ENCODE data around the gene GOLT1A. TPM values are rescaled to one million over a fixed set of nuclear protein-coding genes. Genes with fewer than 3 reads are reported as not detected.

The GOLT1A gene
- polyA plus RNA-seq, 1 donor from 2014 or later, result not detected

DNA sequence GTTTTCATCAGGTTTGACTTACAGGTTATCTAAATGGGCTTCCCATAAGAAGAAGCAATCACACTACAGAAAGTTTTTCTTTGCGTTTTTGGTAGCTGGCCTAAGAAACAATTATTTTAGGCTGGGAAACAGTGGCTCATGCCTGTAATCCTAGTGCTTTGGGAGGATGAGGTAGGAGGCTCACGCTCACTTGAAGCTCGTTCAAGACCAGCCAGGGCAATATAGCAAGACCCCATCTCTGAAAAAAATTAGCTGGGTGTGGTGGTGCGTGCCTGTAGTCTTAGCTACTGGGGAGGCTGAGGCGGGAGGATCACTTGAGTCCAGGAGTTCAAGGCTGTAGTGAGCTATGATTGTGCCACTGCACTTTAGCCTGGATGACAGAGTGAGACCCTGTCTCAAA lies 46.1 kb downstream of the GOLT1A start:
- no peak overlapping the region for H3K4me2 ChIP-seq (ENCODE audit: low read length)
- H3K4me3 ChIP-seq (ENCODE audit: low read length), result no peak overlapping the region
- TF ChIP-seq, protein P1, sequence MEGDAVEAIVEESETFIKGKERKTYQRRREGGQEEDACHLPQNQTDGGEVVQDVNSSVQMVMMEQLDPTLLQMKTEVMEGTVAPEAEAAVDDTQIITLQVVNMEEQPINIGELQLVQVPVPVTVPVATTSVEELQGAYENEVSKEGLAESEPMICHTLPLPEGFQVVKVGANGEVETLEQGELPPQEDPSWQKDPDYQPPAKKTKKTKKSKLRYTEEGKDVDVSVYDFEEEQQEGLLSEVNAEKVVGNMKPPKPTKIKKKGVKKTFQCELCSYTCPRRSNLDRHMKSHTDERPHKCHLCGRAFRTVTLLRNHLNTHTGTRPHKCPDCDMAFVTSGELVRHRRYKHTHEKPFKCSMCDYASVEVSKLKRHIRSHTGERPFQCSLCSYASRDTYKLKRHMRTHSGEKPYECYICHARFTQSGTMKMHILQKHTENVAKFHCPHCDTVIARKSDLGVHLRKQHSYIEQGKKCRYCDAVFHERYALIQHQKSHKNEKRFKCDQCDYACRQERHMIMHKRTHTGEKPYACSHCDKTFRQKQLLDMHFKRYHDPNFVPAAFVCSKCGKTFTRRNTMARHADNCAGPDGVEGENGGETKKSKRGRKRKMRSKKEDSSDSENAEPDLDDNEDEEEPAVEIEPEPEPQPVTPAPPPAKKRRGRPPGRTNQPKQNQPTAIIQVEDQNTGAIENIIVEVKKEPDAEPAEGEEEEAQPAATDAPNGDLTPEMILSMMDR (IDR thresholded peaks at IDR 0.05; ENCODE audit: poor library complexity, severe bottlenecking), result no peak
- TF ChIP-seq MXI1 (conservative IDR thresholded peaks at IDR 0.05; ENCODE audit: poor library complexity, severe bottlenecking) (no peak), POLR2AphosphoS5 (IDR thresholded peaks at IDR 0.05) (no peak), SMC3 (conservative IDR thresholded peaks at IDR 0.05; ENCODE audit: poor library complexity) (no peak), TAF1 (IDR thresholded peaks at IDR 0.05; ENCODE audit: low read depth) (no peak), EP300 (conservative IDR thresholded peaks at IDR 0.05; ENCODE audit: poor library complexity, severe bottlenecking) (no peak), EZH2 (IDR thresholded peaks at IDR 0.05; ENCODE audit: borderline replicate concordance, insufficient read depth, low read length, poor library complexity, severe bottlenecking) (no peak)
- TF ChIP-seq, protein P2, sequence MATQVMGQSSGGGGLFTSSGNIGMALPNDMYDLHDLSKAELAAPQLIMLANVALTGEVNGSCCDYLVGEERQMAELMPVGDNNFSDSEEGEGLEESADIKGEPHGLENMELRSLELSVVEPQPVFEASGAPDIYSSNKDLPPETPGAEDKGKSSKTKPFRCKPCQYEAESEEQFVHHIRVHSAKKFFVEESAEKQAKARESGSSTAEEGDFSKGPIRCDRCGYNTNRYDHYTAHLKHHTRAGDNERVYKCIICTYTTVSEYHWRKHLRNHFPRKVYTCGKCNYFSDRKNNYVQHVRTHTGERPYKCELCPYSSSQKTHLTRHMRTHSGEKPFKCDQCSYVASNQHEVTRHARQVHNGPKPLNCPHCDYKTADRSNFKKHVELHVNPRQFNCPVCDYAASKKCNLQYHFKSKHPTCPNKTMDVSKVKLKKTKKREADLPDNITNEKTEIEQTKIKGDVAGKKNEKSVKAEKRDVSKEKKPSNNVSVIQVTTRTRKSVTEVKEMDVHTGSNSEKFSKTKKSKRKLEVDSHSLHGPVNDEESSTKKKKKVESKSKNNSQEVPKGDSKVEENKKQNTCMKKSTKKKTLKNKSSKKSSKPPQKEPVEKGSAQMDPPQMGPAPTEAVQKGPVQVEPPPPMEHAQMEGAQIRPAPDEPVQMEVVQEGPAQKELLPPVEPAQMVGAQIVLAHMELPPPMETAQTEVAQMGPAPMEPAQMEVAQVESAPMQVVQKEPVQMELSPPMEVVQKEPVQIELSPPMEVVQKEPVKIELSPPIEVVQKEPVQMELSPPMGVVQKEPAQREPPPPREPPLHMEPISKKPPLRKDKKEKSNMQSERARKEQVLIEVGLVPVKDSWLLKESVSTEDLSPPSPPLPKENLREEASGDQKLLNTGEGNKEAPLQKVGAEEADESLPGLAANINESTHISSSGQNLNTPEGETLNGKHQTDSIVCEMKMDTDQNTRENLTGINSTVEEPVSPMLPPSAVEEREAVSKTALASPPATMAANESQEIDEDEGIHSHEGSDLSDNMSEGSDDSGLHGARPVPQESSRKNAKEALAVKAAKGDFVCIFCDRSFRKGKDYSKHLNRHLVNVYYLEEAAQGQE (IDR thresholded peaks at IDR 0.05; ENCODE audit: borderline replicate concordance), result no peak
- no peak overlapping the region for H2AFZ ChIP-seq (ENCODE audit: low read depth, low read length)
- H3K27me3 ChIP-seq (ENCODE audit: insufficient read depth, low read depth, low read length), result no peaks in the 10 kb centered on the region
- H3K27ac ChIP-seq (ENCODE audit: low read length), result no peak overlapping the region
- H4K20me1 ChIP-seq (ENCODE audit: insufficient read depth), result no peaks in the 10 kb centered on the region
- no peaks in the 10 kb centered on the region for H3K9me2 ChIP-seq (ENCODE audit: insufficient read depth, low read length)
- no peaks in the 10 kb centered on the region for H3K36me3 ChIP-seq (ENCODE audit: insufficient read depth, low read length)
- H3K9me3 ChIP-seq (ENCODE audit: low read length), result no peaks in the 10 kb centered on the region
- H3K9ac ChIP-seq (ENCODE audit: low read length), result no peak overlapping the region
- no peaks in the 10 kb centered on the region for H3F3A ChIP-seq (ENCODE audit: insufficient read depth, low read length, poor library complexity, severe bottlenecking)
- H3K79me2 ChIP-seq (replicated peaks; ENCODE audit: insufficient read depth, low read length), result no peaks in the 10 kb centered on the region

DNA sequence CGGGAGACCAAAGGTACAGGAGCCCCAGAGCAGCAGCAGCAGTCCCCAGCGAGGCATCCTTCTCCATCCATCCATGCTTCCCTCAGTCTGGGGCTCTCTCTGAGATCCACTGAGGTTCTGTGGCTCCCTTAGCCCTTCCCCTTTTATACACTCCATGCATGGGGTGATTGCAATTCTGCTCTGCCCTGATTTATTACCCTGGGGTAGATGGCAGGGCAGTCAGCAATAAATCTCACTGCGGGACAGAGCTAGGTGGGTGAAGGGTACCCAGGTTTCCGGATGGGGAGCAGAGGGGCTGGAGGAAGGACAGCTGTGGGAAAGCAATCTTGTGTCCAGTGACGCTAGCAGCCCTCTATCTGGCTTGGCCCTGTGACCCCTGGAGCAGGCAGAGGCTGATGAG lies 47.6 kb downstream of the GOLT1A start, which contains the start of gene REN:
Gene REN, minus strand, starts transcription at position 119 of the 400 bp plus-strand sequence. Its CDS starts 44 bp downstream, at position 75.
- H3K9me2 ChIP-seq (ENCODE audit: insufficient read depth, low read length), result no peaks in the 10 kb centered on the region
- H2AFZ ChIP-seq (ENCODE audit: low read depth, low read length), result no peak within 1 kb of the TSS
- no peaks in the 10 kb centered on the region for H3K79me2 ChIP-seq (replicated peaks; ENCODE audit: insufficient read depth, low read length)
- no peak within 1 kb of the TSS for H3K4me2 ChIP-seq (ENCODE audit: low read length)
- no peak within 1 kb of the TSS for H3K9ac ChIP-seq (ENCODE audit: low read length)
- no peak within 1 kb of the TSS for H3K27ac ChIP-seq (ENCODE audit: low read length)
- no peak within 1 kb of the TSS for H3K4me3 ChIP-seq (ENCODE audit: low read length)
- H3F3A ChIP-seq (ENCODE audit: insufficient read depth, low read length, poor library complexity, severe bottlenecking), result no peaks in the 10 kb centered on the region
- H3K9me3 ChIP-seq (ENCODE audit: low read length), result no peaks in the 10 kb centered on the region
- TF ChIP-seq RAD21 (conservative IDR thresholded peaks at IDR 0.05) (no peak), TAF1 (IDR thresholded peaks at IDR 0.05; ENCODE audit: low read depth) (no peak), EZH2 (IDR thresholded peaks at IDR 0.05; ENCODE audit: borderline replicate concordance, insufficient read depth, low read length, poor library complexity, severe bottlenecking) (no peak), SMC3 (conservative IDR thresholded peaks at IDR 0.05; ENCODE audit: poor library complexity) (no peak), MXI1 (conservative IDR thresholded peaks at IDR 0.05; ENCODE audit: poor library complexity, severe bottlenecking) (no peak), EP300 (conservative IDR thresholded peaks at IDR 0.05; ENCODE audit: poor library complexity, severe bottlenecking) (no peak), POLR2AphosphoS5 (IDR thresholded peaks at IDR 0.05) (no peak)
- TF ChIP-seq, protein P1 (IDR thresholded peaks at IDR 0.05; ENCODE audit: poor library complexity, severe bottlenecking), result no peak
- TF ChIP-seq, protein P2 (IDR thresholded peaks at IDR 0.05; ENCODE audit: borderline replicate concordance), result no peak
- H4K20me1 ChIP-seq (ENCODE audit: insufficient read depth), result no peaks in the 10 kb centered on the region
- peaks cover 10% of the 10 kb centered on the region for H3K27me3 ChIP-seq (ENCODE audit: insufficient read depth, low read depth, low read length)
- H3K36me3 ChIP-seq (ENCODE audit: insufficient read depth, low read length), result no peaks in the 10 kb centered on the region

All from neural cell (in vitro differentiated cells).